Activated CD4-positive, alpha-beta T cell treated with anti-CD3 and anti-CD28 coated beads, Interleukin-2, amount 50 U/mL, for 24 hours (primary cell): Measurements from ENCODE around the gene BTBD9.

ENCODE experiments used
- DNase-seq, 2 donors: peaks; one replicate each; pipeline ENCODE4 v3.0.0-alpha.2; 2020; ENCODE audit warnings: low read depth in 1 of 2, low spot score in 1 of 2

BTBD9 gene

GRCh38 chr6:38599966-38600550 is 39.7 kb downstream of the BTBD9 start:
- DNase-seq = no peak

GRCh38 chr6:38599261-38599660 is 40.5 kb downstream of the BTBD9 start:
- no peak for DNase-seq

- no peak for DNase-seq
These were observed 45.6 kb downstream of the BTBD9 start for GRCh38 chr6:38593998-38594665.

DNA sequence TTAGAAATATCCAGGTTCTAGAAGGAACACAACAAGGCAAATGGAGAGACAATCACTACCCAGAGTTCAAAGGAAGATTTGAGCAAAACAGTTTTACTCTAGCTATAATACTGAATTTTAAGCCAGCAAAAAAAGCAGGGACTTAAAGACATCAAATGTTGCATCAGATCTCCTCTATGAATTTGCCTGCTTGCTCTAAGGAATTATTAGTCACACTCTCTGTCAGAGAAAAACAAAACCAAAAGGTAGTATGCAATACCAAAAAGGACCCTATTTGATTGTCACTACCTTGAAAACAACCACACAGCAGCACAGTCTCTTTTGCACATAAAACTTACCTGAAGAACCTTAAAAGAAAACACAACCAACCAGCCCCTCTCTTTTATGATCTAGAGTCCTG is 46.3 kb downstream of the BTBD9 start:
- no peak for DNase-seq

DNA sequence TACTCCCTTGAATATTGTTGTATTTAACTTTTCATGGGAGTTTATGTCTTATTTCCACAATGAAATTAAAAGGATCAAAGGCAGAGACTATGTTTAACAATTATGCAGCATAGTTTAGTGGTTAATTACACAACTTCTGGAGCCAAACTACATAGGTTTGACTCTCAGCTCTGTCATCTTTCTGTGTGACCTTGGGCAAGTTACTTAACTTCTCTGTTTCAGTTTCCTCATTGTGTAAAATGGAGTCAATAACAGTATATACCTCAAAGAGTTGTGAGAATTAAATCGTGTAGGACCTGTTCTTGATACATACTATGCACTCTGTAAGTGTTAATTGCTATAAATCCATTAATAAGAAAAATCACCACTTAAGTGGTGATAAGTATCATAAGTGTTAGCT is 48.3 kb downstream of the BTBD9 start:
- DNase-seq = no peak

DNA sequence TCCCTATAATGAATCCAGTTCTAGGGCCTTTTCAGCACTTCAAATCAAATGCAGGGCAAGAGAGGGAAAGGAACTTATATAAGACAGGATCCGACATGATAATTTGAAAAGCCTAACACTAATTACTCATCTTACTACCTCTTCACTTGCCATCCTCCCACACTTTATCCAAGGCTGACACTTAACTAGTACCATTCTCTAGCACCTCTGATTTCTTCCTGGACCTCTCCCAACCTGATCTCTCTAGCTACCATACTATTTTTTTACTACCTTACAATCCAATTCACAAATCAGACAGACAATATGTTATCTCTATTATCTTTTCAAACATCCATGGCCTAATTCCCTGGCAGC is 50.4 kb downstream of the BTBD9 start:
- DNase-seq = no peak

DNA sequence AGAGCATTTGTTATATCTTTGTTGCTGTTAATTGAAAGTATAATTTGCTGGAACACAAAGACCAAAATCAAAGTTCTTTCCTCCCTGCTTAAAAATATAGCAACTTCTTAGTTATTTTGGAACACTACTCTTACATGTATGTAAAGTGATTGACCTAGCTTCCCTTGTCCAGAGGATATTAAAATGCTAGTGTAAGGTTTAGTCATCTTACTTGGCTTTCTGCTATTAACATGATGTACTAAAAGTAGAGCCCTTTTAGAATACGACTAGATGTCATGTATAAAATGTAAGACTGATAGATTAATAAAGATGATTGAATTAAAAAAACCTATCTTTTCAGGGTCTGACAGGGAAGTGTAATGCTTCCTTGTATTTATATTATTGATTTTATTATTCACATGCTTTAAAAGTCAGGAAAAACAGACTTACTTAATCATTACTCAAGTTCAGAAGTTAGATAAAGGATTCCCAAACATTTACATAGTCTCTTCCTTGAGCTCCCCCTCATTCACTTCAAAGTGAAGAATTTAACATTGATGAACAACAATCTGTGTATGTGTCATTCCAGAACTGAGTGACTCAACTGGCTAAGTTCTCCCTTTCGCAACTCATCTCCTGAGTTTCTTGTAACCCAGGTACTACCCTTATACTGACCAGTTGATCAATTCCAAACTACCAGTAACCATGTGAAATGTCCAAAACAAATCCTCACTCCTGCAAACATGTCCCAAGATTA is 50.9 kb downstream of the BTBD9 start:
- DNase-seq = no peak

DNA sequence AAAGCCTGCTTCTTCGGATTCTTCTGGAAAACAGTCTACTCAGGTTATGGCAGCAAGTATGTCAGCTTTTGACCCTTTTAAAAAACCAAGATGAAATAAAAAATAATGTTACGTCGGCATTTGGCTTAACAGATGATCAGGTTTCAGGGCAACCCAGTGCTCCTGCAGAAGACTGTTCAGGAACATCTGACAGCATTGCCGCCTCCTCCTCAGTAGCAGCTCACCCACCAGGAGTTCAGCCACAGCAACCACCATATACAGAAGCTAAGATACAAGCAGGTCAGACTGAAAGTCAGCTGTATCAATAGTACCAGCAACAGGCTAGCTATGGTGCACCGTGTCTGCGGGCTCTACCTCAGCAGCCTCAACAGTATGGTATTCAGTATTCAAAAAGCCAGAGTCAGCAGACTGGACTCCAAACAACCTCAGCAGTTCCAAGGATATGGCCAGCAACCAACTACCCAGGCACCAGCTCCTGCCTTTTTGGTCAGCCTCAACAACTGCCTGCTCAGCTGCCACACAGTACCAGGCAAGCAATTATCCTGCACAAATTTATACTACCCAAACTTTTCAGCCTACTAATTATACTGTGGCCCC is 51.9 kb downstream of the BTBD9 start:
- no peak for DNase-seq

GRCh38 chr6:38586992-38587391 is 52.7 kb downstream of the BTBD9 start:
- DNase-seq = no peak

- DNase-seq = no peak
These were observed 55.0 kb downstream of the BTBD9 start for GRCh38 chr6:38584731-38585130.

DNA sequence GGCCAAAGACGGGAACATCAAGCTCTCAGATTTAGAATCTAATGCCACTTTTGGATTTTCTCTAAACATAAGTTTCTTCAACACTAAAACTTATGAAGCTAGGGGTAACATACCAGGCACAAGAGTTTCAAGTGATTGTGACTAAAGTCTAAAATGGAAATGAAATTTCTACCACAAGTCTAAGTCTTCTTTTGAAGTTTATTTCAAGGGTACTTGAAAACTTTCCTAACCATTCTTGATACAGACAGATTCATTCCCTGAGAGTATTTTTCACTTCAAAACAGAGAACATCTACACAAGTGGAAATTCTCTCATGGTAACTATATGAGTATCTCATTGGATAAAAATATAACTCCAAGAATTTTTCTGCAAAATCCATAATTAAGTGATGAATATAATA is 56.2 kb downstream of the BTBD9 start:
- DNase-seq = no peak

DNA sequence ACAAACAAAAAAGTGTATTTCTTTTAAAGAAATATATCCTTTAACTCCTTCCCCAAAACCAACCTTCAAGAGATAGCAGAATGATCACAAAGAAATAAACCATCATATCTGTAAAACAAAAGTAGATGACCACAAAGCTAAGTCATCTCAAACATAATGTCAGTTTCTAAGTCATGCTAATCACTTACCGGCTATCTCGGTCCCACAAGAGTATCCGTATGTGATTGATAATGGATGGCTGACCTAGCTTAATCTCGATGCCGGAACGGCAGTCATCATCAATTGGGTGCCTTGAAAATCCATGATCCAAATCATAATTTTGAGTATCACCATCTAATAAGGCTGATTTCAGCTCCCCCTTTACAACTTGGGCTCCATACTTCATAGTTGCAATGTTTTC is 59.7 kb downstream of the BTBD9 start:
- DNase-seq = no peak

DNA sequence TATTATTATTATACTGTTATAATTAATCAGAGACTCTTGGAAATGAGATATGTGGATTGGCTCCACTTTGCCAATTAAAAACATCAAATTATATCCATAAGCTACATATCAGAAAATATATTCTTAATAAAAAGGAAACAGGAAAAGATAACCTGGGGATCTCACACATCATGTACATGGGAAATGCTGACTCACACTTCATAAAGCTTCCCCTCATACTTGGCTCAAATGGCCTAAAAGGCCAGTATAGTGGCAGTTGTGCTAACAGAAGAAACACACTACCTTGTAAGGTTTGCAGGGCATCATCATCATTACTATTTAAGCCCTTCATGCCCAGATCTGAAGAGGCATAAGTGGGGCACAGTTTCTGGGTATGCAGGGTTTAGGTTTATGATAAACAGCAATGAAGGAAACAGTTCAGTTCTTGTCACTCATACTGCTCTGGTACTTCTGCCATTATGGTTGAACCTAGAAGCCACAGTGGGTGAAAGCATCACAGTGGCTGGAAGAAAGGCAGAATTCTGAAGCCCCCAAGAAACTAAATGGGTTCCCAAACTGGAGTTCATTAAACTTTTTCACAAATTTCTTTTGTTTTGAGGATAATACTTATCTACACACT is 60.6 kb downstream of the BTBD9 start:
- DNase-seq = no peak

- no peak for DNase-seq
These were observed 61.7 kb downstream of the BTBD9 start for GRCh38 chr6:38578075-38578474.

DNA sequence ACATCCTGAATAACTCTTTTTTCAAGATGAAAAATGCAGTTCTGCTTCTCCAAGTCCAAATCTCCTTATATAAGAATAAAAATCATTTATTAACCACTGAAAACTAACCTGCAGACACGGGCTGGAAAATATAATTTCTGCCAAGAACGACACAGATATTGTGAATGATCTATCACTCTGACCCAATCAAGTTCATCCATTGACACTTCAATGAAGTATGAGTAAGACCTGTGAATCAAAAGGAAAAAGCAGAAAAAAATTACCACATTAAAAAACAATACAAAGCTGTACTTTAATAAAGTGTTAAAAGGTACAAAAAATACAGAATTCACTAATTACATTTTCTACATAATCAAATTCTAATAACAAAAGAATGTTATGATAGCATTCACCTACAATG is 62.2 kb downstream of the BTBD9 start:
- no peak for DNase-seq

DNA sequence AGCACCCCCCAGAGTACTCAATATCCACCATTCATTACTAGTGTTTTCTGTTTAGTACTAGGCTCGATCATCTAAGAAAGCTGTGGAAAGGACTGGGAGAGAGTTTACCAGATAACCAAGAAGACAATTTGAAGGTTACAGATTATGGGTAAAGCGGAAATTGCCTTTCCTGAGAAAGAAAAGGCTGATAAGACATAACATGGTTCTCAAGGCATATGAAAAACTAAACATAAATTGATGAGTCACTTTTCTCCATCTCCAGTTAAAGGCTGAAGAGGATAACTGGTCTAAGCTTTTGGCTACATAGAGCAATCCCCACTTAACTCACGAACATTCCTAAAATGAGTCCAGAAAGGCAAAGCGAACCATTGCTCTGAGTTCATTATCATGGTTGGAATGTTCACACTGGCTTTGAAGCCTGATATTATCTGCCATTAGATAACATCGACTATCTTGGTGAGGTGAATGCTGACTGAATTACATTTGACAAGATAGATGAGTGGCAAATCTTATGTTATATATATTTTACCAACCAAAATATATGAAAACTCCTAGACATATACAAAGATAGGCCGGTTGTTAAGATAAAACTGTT is 65.8 kb downstream of the BTBD9 start:
- DNase-seq = no peak

GRCh38 chr6:38572186-38572813 is 67.4 kb downstream of the BTBD9 start:
- peak in 1 of 2 donors; percentile 4 for DNase-seq

- DNase-seq = no peak
These were observed 68.0 kb downstream of the BTBD9 start for GRCh38 chr6:38571721-38572120.

GRCh38 chr6:38570750-38571149 is 69.0 kb downstream of the BTBD9 start:
- DNase-seq = no peak

GRCh38 chr6:38567436-38567835 is 72.3 kb downstream of the BTBD9 start:
- DNase-seq = no peak
